Measurements from ENCODE around the gene CADM2.

Gene CADM2

DNA sequence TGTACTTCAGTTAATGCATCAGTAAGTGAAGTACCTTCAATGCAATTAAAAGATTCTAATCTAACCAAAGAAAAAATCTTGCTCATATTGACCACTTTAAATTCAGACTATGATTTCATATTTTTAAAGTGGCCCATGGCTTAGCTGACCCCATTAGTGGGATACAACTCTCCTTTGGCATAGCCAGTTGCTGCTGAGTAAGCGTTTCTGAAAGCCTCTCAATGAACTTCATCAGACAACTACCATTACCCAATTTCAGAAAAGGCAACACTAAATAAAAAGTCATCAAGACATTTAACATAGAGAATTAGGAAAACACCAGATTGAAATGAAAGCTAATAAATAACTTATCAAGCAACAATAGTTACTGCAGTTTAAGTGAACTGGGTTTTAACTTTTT, 27.0 kb downstream of the CADM2 start:
- DNase-seq: no peak

DNA sequence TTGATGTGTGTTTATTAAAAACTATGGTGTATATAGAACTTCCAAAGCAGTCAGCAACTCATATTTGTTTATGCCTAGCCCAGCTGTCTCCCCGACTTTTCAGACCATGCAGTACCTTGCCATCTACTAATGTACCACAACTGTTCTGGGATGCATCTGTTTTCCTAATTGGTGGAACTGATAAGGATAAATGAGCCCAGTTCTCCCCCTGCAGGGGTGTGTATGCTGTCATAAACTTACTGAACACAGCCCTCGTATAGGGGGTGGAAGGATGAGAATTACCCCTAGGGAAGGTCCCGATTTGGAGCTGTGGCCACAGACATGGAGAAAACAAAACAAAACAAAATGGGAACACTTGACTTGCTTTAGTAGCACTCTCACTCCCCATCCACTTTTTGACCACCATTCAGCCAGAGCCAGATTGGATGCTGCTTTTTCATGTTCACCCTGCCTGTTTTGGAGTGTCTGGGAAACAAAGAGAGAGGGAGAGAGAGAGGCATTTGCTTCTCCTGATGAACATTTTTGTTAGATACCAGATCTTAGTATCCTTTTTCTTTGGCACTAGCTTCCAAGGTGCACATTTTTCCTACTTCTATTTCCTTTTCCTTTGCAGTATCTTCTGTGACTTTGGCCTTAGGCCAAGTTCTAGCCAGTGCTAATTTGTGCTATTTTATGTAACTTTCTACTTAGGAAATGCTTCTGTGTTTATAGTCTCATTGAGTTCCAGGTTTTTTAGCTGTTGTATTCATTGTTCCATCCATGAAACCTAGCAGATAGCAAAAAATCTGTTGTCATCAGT, 29.1 kb downstream of the CADM2 start:
- no peak for DNase-seq

DNA sequence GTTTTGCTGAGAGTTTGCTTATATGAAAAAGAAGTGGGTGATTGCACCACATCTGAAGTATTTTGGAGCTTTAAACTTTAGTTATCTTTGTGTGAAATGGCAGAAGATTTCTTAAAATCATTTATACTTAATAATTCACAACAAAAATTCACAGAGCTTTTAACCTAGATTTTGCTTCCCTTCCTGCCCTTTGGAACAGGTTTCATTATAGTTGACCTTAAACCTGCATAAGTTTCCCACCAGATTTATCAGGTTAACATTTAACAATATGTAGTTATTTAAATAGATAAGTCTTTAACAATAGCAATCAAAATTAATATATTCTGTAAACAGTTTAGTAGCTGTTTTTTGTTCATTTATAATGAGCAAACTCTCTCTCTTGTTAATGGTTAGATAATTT, 30.3 kb downstream of the CADM2 start:
- DNase-seq: no peak

DNA sequence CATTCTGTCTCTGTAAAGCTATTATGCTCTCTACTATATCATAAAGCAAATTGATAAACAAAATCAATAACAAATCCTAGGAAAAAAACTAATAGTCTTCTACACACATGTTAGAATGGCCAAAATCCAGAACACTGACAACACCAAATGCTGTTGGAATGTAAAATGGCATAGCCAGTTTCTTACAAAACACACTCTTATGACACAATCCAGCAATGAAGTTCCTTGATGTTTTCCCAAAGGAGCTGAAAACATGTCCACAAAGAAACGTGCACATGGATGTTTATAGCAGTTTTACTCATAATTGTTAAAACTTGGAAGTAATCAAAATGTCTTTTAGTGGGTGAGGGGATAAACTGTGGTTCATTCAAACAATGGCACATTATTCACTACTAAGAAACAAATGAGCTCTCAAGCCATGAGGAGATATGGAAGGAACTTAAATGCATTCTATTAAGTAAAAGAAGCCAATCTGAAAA, 32.7 kb downstream of the CADM2 start:
- DNase-seq: no peak

DNA sequence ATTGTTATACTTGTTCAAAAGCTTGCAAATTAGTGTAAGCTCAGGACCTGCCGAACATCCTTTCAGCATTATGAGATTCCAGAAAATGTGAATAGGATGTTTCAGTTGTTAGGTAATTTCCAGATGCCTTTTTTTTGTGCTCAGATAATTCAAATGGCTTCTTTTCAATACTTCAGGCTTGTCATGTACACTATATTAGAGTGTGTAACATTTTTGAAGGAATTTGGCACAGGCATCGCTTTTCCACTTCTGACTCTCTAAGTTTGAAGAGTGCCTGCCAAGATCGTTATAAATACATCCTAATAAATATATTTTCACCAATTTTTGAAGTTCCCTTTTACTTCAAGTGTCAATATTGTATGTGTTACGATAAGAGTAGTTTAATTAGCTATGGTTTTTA, 35.2 kb downstream of the CADM2 start:
- DNase-seq: no peak

DNA sequence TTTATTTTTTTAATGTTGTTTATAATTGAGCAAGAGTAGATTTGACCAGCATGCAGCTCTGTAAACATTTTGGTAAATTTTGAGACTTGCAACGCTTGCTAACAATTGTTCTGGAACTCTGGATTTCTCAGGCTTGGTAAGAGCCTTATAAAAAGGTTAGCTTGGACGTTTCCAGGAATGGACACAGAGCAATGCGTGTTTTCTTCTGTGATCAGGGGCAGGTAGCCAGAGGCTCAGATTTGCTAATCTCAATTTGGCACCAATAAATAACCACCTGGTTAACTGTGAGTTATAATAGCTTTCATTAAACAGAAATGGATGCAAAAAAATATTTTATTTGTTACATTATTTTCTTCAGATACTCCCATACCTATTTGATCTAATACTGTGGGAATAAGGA, 39.8 kb downstream of the CADM2 start:
- no peak for DNase-seq

DNA sequence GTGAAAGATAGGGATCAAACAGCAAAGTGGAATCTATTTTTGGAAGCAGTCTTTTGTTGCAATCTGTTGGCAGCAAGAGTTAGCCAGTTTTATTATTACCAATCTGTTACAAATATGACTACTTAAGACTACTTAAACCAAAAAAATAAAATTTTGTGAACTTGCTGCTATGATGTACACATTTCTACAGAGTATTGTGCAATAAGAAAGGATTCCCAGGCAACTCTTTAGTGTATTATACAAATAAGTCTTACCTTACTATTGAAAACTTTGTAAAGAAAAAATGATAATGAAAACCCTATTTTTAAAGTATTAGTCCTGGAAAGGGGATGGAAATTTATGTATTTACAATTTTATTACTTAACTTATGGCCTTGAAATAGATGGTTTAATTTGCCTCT, 44.7 kb downstream of the CADM2 start:
- no peak for DNase-seq

DNA sequence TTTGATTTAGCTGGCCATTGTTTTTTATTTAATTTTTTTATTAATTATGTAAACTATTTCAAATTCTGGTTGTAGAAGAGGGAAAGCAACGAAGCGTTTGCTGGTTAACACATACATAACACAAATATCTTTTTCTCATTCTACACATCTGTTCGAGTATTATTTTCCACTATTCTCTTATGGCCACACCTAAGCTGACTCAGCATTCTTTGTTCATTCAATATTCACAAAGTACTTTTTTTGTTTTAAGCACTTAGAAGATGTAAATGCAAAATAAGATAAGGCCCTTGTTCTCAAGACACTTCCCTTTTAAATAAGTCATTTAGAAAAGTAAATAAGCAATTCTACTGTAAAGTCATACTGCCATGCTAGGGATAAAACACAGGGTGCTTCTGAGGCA, 45.4 kb downstream of the CADM2 start:
- DNase-seq: no peak

DNA sequence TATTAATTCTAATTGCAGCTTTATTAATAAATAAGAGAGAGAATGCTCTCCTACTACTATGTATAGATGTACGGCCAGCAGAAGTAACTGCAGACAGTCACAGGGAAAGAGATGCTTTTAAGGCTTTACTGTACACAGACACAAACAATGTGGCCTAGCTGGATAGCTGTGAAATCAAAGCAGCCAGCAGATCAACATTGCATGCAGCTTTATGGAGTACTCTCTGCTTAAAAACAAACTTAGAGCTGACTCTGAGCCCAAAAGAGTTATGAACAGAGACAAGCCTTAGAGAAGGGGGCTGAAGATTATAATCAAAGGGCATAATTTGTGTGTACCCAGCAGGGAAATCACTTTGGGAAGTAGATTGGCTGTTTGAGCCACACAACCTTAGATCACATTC, 47.2 kb downstream of the CADM2 start:
- no peak for DNase-seq

DNA sequence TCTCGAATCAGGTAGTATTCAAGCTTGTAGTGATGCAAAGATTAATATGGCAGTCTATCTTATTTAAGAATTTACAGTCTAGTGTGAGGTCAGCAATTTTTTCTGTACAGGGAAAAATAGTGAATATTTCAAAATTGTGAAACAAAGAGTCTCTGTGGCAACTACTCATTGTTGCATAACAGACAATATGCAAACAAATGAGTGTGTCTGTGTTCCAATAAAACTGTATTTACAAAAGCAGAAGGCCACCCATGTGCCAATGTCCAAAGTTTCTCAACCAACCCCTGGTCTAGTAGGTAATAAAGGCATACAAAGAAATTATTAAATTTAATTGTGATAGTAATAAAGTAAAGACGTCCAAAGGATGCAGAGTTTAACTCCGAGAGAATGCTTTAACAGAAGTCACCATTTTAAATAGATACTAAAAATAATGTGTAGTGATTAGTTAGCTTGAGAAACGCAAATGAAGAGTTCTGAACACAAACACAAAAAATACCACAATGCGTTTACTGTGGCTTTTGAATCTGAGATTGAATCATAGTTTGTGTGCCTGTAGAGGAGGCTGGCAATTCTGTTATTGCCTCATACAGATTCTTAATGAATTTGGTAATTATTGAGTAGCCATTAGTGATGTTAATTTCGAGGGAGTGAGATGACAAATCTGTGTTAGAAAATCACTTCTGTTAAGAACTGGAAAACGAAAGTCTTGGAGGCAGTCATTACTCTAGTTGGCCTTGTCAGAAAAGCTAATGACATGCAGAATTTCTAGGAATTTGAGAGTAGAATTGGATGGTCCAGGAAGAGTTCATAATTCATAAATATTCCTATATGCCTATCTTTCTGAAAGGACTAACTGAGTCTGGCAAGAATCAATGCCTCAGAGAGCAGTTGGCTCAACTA, 48.7 kb downstream of the CADM2 start:
- DNase-seq: no peak

DNA sequence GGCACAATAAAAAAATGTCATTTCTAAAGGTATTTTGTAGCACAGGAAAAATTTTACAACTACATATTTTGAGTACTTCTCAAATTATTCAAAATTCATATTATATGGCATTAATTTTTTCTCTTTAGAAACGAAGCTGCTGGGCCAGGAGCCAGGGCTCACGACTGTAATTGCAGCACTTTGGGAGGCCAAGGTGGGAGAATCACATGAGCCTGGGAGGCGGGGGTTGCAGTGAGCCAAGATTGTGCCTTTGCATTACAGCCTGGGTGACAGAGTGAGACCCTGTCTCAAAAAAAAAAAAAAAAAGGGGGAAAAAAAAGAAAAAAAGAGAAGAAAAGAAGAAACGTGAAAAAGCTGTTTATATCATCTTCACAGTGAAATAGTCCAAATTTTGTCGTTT, 62.0 kb downstream of the CADM2 start:
- no peak for DNase-seq

DNA sequence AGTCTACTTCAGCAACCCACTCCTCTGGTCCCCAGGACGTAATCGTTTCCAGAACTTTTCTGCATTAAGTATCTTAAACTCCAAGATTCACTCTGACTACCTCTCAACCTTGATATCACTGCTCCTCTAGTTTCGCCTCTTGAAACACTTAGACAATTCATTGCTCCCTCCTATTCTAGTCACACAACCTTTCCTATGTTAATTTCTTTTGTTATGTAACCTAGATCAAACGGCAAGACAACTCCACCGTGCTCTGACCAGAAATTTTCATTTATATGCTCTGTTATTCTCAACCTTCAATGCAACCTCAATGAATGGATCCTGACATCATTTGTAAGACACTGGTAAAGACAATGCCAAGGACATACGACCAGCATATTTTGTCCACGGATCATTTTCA, 71.3 kb downstream of the CADM2 start:
- DNase-seq: no peak

DNA sequence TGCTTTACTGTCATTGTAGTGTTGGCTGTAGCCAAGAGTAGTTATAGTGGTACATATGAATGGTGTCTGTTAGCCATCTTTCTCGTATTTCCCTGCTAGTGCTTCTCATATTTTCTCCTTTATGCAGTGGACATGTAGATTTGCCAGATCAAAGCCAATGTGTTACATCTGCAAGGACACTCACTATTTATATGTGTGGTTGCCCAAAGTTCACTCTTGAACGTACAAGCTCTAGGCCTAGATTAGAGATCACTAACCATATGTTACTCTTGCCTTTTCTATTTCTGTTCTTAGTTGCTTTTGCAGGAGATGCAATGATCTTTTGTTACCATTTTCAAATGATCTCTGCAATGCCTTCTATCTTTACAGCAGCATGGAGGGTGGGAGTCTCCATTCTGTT, 78.4 kb downstream of the CADM2 start:
- no peak for DNase-seq

DNA sequence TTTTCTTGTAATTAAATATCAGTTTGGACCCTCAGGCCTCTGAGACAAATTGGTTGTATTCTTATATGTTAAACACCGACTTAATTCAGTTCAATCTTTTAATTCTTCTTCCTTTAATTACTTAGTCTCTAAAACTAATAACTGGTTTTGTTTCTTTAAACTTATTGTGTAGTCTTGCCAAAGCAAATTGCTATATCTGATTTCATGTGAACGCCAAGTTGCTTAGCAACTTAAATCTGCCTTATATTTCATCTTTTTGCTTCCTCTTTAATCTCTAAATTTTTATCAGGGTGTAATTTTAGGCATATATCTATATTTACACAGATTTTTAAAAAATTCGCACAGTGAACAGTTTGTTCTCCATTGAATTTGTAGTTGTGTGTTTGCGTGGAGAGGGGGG, 82.2 kb downstream of the CADM2 start:
- no peak for DNase-seq

DNA sequence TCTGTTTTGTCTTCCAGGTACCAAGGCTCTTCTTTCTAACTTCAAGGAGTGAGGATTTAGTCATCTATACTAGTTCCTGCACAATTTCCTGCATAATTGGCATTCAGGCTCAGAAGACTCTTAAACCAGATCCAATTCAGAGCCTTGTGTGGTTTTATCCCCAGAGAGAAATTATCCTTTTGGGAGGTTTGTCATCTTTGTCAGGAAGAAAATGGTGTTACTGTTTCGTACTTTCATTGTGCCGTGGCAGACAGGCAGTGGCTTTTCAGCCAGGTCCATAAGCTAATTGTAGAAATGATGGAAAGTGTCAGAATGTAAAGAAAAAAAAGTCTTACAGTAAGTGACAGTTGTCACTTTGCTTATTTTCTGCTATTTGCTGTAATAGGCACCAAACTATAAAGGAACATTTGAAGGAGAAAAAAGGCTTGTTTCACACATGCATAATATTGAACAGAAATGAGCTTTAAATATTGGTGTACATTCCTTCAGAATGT, 82.8 kb downstream of the CADM2 start:
- no peak for DNase-seq

DNA sequence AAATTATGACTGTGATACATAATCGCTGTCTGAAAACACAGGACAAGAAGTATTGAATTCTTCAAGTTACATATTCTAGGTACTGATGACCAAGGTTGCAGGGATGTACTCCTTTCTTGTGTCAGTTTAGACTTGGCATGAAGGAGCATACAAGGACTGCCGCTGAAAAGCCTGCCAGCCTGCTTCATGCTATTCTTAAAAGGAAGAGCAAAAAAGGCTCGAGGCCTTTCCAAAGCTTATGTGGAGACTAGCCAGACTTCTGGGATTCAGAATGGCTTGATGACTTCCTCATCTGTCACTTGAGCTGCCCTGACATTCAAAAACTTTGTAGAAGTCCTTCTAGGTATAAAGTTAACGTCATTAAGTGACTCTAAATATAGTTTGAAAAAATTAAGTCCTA, 92.0 kb downstream of the CADM2 start:
- no peak for DNase-seq

DNA sequence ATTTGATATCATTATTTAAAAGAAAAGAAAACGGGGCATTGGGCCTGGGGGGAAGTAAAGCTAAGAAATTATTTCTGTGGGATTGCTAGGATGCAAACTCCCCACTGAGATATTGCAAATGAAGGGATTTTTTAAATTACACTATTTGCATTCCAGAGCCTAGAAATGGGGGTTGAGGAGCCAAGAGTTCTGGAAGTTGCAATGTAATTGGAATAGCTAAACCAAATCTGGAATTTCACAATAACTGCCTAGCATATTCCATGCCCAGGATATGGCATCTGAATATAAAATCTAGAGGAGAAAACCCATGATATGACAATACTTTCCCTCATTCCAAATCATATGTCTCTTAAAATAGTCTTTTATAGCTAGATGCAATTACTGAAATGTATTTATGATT, 93.0 kb downstream of the CADM2 start:
- no peak for DNase-seq

DNA sequence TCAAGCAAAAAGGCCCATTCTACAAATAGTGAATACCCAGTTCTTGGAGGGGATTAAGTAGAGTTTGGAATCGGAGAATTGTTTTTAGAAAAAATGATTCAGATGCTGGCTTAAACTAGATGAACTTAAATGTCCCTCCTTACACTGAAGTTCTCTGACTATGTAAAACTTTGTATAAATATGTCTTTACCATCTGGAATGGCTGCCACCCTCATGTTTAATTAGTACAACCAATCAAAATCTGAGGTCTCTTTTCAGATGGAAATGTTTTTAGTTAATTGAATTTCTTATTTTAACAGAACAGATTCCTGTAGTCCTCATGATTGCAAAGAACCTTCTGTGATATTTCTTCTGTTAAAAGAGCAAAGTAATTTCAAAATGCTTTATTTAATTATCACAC, 94.8 kb downstream of the CADM2 start:
- no peak for DNase-seq

DNA sequence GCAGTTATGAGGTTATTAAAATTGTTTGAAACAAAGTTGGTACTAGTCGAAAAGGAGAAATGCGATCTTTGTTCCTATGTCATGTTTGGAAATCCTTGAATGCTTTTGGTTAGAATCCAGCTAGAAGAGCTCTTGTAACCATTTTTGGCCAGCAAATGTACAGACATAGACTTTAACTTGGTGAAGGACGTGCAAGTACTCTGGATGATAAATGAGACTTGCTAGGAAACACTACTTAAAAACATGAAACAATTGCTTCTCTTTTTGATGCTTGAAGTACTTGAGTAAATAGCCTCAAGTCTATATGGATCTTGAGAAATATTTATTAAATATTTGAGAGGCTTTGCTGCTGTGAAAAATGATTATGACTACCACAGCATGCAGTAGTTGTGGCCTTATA, 95.8 kb downstream of the CADM2 start:
- no peak for DNase-seq

DNA sequence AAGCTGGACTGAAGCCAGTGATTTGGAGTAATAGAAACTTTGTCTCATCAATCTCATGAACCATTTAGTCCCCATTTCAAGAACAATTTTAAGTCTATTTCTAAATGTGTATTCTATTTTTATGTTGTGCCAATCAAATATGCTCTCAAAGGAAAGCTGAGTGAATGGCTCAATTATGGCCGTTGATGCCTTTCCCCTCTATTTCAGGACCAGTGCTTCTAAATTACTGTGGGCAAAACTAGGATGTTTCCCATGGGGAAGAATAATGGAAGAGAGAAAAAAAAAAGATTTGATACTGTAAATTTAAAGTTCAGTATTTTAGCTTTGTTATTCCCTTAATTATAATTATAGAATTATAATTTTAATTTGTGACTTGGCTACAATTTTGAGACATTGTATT, 110.1 kb downstream of the CADM2 start:
- DNase-seq: no peak

DNA sequence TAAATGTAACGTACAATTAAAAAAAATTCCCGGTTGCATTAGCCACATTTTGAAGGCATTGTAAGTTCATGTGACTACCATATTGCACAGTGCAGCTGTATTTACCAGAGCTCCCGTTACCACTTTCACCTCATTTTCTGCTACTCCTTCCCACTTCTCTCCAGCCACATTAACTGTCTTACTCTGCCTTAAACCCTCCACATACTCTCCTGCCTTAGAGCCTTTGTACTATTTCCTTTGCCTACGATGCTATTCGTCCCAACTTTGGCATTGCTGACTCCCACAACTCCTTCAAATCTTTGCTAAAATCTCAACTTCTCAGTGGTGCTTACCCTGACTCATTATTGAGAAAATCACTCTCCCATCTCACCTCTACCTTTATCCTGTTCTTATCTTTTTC, 115.2 kb downstream of the CADM2 start:
- no peak for DNase-seq

DNA sequence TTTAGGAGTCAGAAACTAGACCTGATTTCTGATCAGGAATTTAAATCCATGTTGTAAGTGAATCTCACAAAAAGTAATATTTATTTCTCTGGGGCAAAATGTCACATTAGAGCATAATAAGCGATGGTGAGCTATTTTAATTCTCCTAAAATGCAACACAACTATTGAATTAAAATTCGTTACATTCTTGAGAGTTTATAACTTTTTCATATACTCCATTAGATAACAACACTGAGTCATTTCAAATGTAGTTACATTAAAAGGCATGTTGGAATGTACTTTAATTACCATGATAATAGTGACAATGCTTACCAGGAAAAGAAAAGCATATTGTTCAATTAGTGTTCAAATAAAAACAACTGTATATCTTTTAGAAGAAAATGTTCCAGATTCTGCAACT, 116.9 kb downstream of the CADM2 start:
- DNase-seq: no peak

DNA sequence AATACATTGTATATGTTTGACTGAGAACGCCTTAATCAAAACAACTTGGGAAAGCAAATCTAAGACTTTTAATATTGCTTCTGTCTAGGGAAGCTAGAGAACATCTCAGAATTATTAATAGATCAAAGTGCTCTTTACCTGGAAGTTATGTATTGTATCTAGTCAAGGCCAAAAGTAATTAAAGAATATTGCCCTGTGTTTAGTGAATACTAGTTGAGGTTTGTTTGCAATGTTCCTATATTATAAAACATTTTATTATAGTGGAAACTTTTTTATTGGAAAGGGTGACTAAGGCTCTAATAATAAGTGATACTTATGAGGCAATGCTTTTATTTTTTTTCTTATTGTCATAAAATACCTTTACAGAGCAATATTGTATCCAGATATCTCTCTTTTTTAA, 118.2 kb downstream of the CADM2 start:
- no peak for DNase-seq

All from stimulated activated CD4-positive, alpha-beta T cell treated with anti-CD3 and anti-CD28 coated beads, Interleukin-1b, Interleukin-23, amount 100 ng/mL, for 48 hours (primary cell).